Panc1 (cell line): Measurements from ENCODE around the gene CSE1L.

Experiments
- CTCF ChIP-seq: fragments of 450-650 bp; IDR thresholded peaks from 2 replicates; pipeline ENCODE4 v1.5.1; 2017; ENCODE audit warnings: mild to moderate bottlenecking
- REST ChIP-seq, 2 experiments: IDR thresholded peaks; 2 replicates each; pipeline ENCODE4 v1.6.1; 2011 to 2012; ENCODE audit warnings: low read depth in 2 of 2, control low read depth in 1 of 2, low read length in 1 of 2, mild to moderate bottlenecking in 1 of 2, moderate library complexity in 1 of 2; ENCODE audit not compliant: insufficient read depth in 1 of 2
- SIN3A ChIP-seq: IDR thresholded peaks from 2 replicates; pipeline ENCODE4 v1.6.1; 2012; ENCODE audit warnings: low read depth, mild to moderate bottlenecking, low read length, moderate library complexity, borderline replicate concordance; ENCODE audit not compliant: insufficient read depth

- TF ChIP-seq SIN3A, result no peak
- TF ChIP-seq CTCF, result no peak
- TF ChIP-seq REST (IDR thresholded peaks at IDR 0.05; ENCODE audit: insufficient read depth in 1 of 2, low read depth in 2 of 2, low read length in 1 of 2), result no peak
Observed at GRCh38 chr20:49037962-49038387, 8.1 kb upstream of the CSE1L start.
